ENCODE data around the gene NEURL1B. TPM values are rescaled to one million over a fixed set of nuclear protein-coding genes. Genes with fewer than 3 reads are reported as not detected.
"Not testable (repeated sequence)": the region's sequence is repeated elsewhere in the genome, so short reads cannot be mapped to it uniquely, and the experiment has no call there.

NEURL1B gene
- total RNA-seq, 4 donors from 2014 or later, result 8.7 to 18.8 (median 15.1) TPM

DNA sequence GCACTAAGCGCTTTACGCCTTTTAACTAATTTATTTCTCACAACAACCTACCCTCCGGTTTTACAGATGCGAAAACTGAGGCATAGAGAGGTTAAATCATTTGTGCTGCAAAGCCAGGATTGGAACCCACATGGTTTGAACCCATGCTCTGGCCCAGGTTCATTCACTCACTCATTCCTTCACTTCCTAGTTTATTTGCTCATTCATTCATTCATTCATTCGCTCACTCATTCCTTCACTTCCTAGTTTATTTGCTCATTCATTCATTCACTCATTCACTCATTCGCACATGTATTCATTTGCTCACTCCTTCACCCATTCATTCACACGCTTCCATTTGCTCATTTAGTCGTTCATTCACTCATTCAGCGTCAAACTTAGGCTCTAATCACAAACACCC, 29.4 kb downstream of the NEURL1B start:
- no peak for TF ChIP-seq POLR2A (IDR thresholded peaks at IDR 0.05)
- TF ChIP-seq, protein P1, sequence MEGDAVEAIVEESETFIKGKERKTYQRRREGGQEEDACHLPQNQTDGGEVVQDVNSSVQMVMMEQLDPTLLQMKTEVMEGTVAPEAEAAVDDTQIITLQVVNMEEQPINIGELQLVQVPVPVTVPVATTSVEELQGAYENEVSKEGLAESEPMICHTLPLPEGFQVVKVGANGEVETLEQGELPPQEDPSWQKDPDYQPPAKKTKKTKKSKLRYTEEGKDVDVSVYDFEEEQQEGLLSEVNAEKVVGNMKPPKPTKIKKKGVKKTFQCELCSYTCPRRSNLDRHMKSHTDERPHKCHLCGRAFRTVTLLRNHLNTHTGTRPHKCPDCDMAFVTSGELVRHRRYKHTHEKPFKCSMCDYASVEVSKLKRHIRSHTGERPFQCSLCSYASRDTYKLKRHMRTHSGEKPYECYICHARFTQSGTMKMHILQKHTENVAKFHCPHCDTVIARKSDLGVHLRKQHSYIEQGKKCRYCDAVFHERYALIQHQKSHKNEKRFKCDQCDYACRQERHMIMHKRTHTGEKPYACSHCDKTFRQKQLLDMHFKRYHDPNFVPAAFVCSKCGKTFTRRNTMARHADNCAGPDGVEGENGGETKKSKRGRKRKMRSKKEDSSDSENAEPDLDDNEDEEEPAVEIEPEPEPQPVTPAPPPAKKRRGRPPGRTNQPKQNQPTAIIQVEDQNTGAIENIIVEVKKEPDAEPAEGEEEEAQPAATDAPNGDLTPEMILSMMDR (IDR thresholded peaks at IDR 0.05 in 4 of 5, conservative IDR thresholded peaks at IDR 0.05 in 1 of 5), result no peak
- H3K4me3 ChIP-seq, result no peak overlapping the region
- H3K27ac ChIP-seq, result peak overlapping the region in 1 of 4 donors; percentile 17
- H3K27me3 ChIP-seq, result no peaks in the 10 kb centered on the region
- H3K36me3 ChIP-seq, result no peaks in the 10 kb centered on the region
- H3K9me3 ChIP-seq, result no peaks in the 10 kb centered on the region
- H3K4me1 ChIP-seq, result peaks cover 0 to 8% of the 10 kb centered on the region in 2 donors
- ATAC-seq (no peak), DNase-seq (no peak)
- intact Hi-C loops (cut with DNase I; ENCODE audit: low total_unique reads) (no loop called here), in situ Hi-C loops (cut with MboI; ENCODE audit: low sequenced_read_pairs in 4 of 4) (no loop called here)

DNA sequence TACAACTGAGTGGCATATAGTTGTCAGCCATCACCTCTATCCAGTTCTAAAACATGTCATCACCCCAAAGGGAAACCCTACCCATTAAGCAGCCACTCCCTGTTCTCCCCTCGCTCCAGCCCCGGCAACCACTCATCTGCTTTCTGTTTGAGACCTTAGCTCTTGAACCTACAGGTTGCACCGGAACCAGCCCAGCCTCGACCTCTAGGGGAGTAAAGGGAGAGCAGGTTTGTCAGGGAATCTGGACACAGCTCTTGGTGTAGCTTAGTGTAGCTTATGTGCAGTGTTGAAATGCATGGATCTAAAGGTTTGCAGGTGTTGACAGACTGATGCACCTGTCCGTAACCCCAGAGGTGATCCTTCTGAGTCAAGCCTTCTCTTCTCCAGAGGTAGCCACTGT, 30.0 kb downstream of the NEURL1B start:
- no peak for DNase-seq
- H3K4me3 ChIP-seq, result no peak overlapping the region
- ATAC-seq, result no peak
- no peaks in the 10 kb centered on the region for H3K9me3 ChIP-seq
- H3K27me3 ChIP-seq, result no peaks in the 10 kb centered on the region
- in situ Hi-C loops (cut with MboI; ENCODE audit: low sequenced_read_pairs in 4 of 4), result no loop called here
- H3K4me1 ChIP-seq, result peaks cover 0 to 8% of the 10 kb centered on the region in 2 donors
- intact Hi-C loops (cut with DNase I; ENCODE audit: low total_unique reads), result no loop called here
- no peak for TF ChIP-seq POLR2A (IDR thresholded peaks at IDR 0.05)
- TF ChIP-seq, protein P1 (IDR thresholded peaks at IDR 0.05 in 4 of 5, conservative IDR thresholded peaks at IDR 0.05 in 1 of 5), result no peak
- peak overlapping the region in 1 of 4 donors; percentile 17 for H3K27ac ChIP-seq
- H3K36me3 ChIP-seq, result no peaks in the 10 kb centered on the region

DNA sequence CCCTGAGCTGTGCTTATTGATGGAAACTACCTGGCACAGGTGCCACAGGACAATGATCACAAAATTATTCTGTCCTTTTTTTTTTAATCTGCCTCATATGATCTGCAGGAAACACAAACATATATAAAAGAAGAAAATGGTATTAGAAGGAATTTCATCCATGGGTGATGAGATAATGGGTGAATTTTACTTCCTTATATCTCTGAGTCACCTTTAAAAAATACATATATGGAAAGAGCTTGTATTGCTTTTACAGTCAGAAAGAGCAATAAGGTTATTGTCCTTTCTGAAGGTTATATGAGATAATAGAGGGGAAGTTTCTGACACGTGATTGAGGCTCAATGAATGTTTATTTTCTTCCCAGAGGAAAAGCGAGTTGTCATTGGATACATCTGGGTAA, 31.6 kb downstream of the NEURL1B start:
- DNase-seq (no peak), ATAC-seq (no peak)
- peaks cover 0 to 15% of the 10 kb centered on the region in 2 donors for H3K4me1 ChIP-seq
- peak overlapping the region in 3 of 4 donors; percentile 11 to 55 (median 19) for H3K27ac ChIP-seq
- H3K4me3 ChIP-seq, result no peak overlapping the region
- TF ChIP-seq, protein P1 (IDR thresholded peaks at IDR 0.05 in 4 of 5, conservative IDR thresholded peaks at IDR 0.05 in 1 of 5), result no peak
- no peak for TF ChIP-seq POLR2A (IDR thresholded peaks at IDR 0.05)
- H3K27me3 ChIP-seq, result no peaks in the 10 kb centered on the region
- peaks cover 0 to 4% of the 10 kb centered on the region in 2 donors for H3K36me3 ChIP-seq
- intact Hi-C loops (cut with DNase I; ENCODE audit: low total_unique reads) (no loop called here), in situ Hi-C loops (cut with MboI; ENCODE audit: low sequenced_read_pairs in 4 of 4) (no loop called here)
- no peaks in the 10 kb centered on the region for H3K9me3 ChIP-seq

DNA sequence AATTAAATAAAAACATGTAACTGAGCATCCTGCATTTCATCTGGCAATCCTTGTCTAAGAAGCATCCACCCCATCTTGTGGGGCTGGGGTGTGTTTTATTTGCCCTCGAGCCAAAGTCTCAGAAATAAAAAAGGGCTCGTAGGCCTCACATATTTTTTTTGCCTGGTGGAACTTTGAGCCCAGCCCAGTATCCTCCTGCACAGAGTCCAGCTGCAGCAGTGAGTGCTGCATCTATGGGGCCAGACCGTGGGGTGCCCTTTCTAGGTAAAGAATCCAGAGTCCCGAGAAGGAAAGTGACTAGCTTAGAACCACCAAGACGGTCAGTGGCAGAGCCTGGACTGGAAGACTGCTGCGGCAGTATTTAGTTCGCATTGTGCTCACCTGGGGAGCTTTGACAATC, 33.1 kb downstream of the NEURL1B start:
- ATAC-seq, result no peak
- Histone ChIP-seq H3K9me3 (no peaks in the 10 kb centered on the region), H3K27ac (peak overlapping the region in 3 of 4 donors; percentile 33 to 55 (median 34)), H3K4me3 (no peak overlapping the region), H3K27me3 (no peaks in the 10 kb centered on the region), H3K4me1 (peaks cover 0 to 7% of the 10 kb centered on the region in 2 donors), H3K36me3 (peaks cover 0 to 4% of the 10 kb centered on the region in 2 donors)
- intact Hi-C loops (cut with DNase I; ENCODE audit: low total_unique reads), result no loop called here
- in situ Hi-C loops (cut with MboI; ENCODE audit: low sequenced_read_pairs in 4 of 4), result no loop called here
- DNase-seq, result no peak
- no peak for TF ChIP-seq POLR2A (IDR thresholded peaks at IDR 0.05)
- TF ChIP-seq, protein P1 (IDR thresholded peaks at IDR 0.05 in 4 of 5, conservative IDR thresholded peaks at IDR 0.05 in 1 of 5), result no peak

DNA sequence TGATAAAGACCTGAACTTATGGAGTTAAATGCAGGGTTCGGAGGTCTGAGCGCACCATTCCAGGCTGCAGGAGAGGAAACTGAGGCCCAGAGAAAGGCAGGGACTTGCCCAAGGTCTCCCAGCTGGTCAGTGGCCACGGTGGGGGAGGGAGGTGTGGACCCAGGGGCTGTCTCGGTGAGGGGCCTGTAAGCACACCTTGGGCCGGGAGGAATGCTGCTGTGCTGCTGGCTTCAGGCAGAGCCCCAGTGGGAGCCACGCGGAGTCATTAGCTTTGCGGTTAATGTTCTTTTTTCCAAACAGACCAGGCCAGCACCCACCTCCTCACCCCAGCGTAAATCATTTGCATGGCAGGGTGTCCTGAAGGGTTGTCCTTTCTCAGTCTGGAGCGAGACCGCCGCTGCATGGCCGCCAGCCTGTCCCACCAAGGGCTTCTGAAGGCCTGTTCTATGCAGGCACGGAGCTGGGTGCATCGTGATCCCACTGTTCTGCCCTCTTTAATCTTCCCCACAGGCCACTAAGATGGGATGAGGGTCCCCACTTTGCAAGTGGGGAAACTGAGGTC, 35.9 kb downstream of the NEURL1B start:
- H3K27ac ChIP-seq, result peak overlapping the region in 3 of 4 donors; percentile 54 to 69 (median 56)
- intact Hi-C loops (cut with DNase I; ENCODE audit: low total_unique reads), result no loop called here
- TF ChIP-seq, protein P1 (IDR thresholded peaks at IDR 0.05 in 4 of 5, conservative IDR thresholded peaks at IDR 0.05 in 1 of 5), result no peak
- TF ChIP-seq POLR2A (IDR thresholded peaks at IDR 0.05), result no peak
- DNase-seq, result no peak
- no peak for ATAC-seq
- H3K27me3 ChIP-seq, result no peaks in the 10 kb centered on the region
- peaks cover 0 to 4% of the 10 kb centered on the region in 2 donors for H3K36me3 ChIP-seq
- in situ Hi-C loops (cut with MboI; ENCODE audit: low sequenced_read_pairs in 4 of 4), result no loop called here
- peaks cover 0 to 17% of the 10 kb centered on the region in 2 donors for H3K4me1 ChIP-seq
- H3K4me3 ChIP-seq, result no peak overlapping the region
- no peaks in the 10 kb centered on the region for H3K9me3 ChIP-seq

DNA sequence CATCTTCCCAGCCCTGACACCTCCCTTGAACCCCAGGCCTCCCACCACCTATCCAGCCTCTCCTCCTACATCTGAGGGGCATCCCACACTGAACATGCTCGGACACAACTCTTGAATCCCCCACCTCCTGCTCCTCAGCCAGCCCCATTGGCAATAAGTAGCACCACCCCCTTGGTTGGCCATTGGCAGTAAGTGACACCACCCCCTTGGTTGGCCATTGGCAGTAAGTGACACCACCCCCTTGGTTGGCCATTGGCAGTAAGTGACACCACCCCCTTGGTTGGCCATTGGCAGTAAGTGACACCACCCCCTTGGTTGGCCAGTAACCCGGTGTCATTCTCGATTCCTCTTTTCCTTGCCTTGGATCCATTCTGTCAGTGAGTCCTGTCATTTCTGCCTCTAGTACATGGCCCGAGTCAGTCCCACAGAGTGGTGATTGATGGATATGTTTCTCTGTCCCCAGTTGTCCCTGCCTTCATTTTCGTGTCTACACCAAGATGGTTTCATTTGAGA, 37.4 kb downstream of the NEURL1B start:
- DNase-seq; intact Hi-C loops (cut with DNase I; ENCODE audit: low total_unique reads); ATAC-seq; H3K36me3 ChIP-seq; H3K9me3 ChIP-seq; H3K4me3 ChIP-seq; H3K27me3 ChIP-seq; in situ Hi-C loops (cut with MboI; ENCODE audit: low sequenced_read_pairs in 4 of 4): not testable (repeated sequence)
- Histone ChIP-seq H3K27ac (peak overlapping the region; percentile 0 to 69 (median 55)), H3K4me1 (peaks cover 0 to 17% of the 10 kb centered on the region in 2 donors)

Data from gastrocnemius medialis (tissue), 4 donors.